ENCODE measurements around the gene CLIP2. TPM values are rescaled to one million over a fixed set of nuclear protein-coding genes. Genes with fewer than 3 reads are reported as not detected.

CLIP2 gene
- total RNA-seq, 1 donor = 70.9 TPM

GRCh38 chr7:74277636-74278035 is 11.6 kb upstream of the CLIP2 start:
- Histone ChIP-seq H3K4me1 (ENCODE audit: insufficient read depth, low read length) (peaks cover 22% of the 10 kb centered on the region), H4K20me1 (ENCODE audit: insufficient read depth, low read length) (no peaks in the 10 kb centered on the region), H3K27ac (ENCODE audit: low read depth, low read length) (no peak overlapping the region), H3K4me2 (ENCODE audit: insufficient read depth, low read length) (no peak overlapping the region), H3K36me3 (ENCODE audit: insufficient read depth, low read length) (no peaks in the 10 kb centered on the region), H3K9me3 (ENCODE audit: low read depth, low read length) (no peaks in the 10 kb centered on the region), H3K4me3 (ENCODE audit: insufficient read depth, low read length) (no peak overlapping the region), H3K79me2 (ENCODE audit: insufficient read depth, low read length) (no peaks in the 10 kb centered on the region), H3K27me3 (ENCODE audit: insufficient read depth, low read length) (no peaks in the 10 kb centered on the region), H2AFZ (ENCODE audit: low read length) (no peak overlapping the region)
- DNase-seq (ENCODE audit: insufficient read length, low spot score, missing footprints) = peak; percentile 53
- no peak for TF ChIP-seq CTCF (IDR thresholded peaks at IDR 0.05; ENCODE audit: extremely low read depth, low read depth, low read length)

GRCh38 chr7:74280985-74281384 is 8.2 kb upstream of the CLIP2 start:
- no peaks in the 10 kb centered on the region for H3K27me3 ChIP-seq (ENCODE audit: insufficient read depth, low read length)
- no peak for TF ChIP-seq CTCF (IDR thresholded peaks at IDR 0.05; ENCODE audit: extremely low read depth, low read depth, low read length)
- no peak overlapping the region for H3K4me2 ChIP-seq (ENCODE audit: insufficient read depth, low read length)
- peak overlapping the region; percentile 98 for H3K27ac ChIP-seq (ENCODE audit: low read depth, low read length)
- peak; percentile 87 for DNase-seq (ENCODE audit: insufficient read length, low spot score, missing footprints)
- H3K4me3 ChIP-seq (ENCODE audit: insufficient read depth, low read length) = no peak overlapping the region
- no peaks in the 10 kb centered on the region for H3K9me3 ChIP-seq (ENCODE audit: low read depth, low read length)
- H3K4me1 ChIP-seq (ENCODE audit: insufficient read depth, low read length) = peaks cover 16% of the 10 kb centered on the region
- no peaks in the 10 kb centered on the region for H4K20me1 ChIP-seq (ENCODE audit: insufficient read depth, low read length)
- H3K36me3 ChIP-seq (ENCODE audit: insufficient read depth, low read length) = no peaks in the 10 kb centered on the region
- H3K79me2 ChIP-seq (ENCODE audit: insufficient read depth, low read length) = no peaks in the 10 kb centered on the region
- no peak overlapping the region for H2AFZ ChIP-seq (ENCODE audit: low read length)

GRCh38 chr7:74282748-74283459 is 6.3 kb upstream of the CLIP2 start:
- no peak overlapping the region for H3K4me3 ChIP-seq (ENCODE audit: insufficient read depth, low read length)
- no peak overlapping the region for H3K4me2 ChIP-seq (ENCODE audit: insufficient read depth, low read length)
- H3K9me3 ChIP-seq (ENCODE audit: low read depth, low read length) = no peaks in the 10 kb centered on the region
- no peaks in the 10 kb centered on the region for H3K27me3 ChIP-seq (ENCODE audit: insufficient read depth, low read length)
- TF ChIP-seq CTCF (IDR thresholded peaks at IDR 0.05; ENCODE audit: extremely low read depth, low read depth, low read length) = no peak
- H2AFZ ChIP-seq (ENCODE audit: low read length) = no peak overlapping the region
- H3K4me1 ChIP-seq (ENCODE audit: insufficient read depth, low read length) = peaks cover 16% of the 10 kb centered on the region
- H3K79me2 ChIP-seq (ENCODE audit: insufficient read depth, low read length) = no peaks in the 10 kb centered on the region
- DNase-seq (ENCODE audit: insufficient read length, low spot score, missing footprints) = no peak
- no peak overlapping the region for H3K27ac ChIP-seq (ENCODE audit: low read depth, low read length)
- H4K20me1 ChIP-seq (ENCODE audit: insufficient read depth, low read length) = no peaks in the 10 kb centered on the region
- H3K36me3 ChIP-seq (ENCODE audit: insufficient read depth, low read length) = no peaks in the 10 kb centered on the region

GRCh38 chr7:74283858-74284447 is 5.3 kb upstream of the CLIP2 start:
- H4K20me1 ChIP-seq (ENCODE audit: insufficient read depth, low read length) = no peaks in the 10 kb centered on the region
- DNase-seq (ENCODE audit: insufficient read length, low spot score, missing footprints) = no peak
- no peak overlapping the region for H2AFZ ChIP-seq (ENCODE audit: low read length)
- no peak for TF ChIP-seq CTCF (IDR thresholded peaks at IDR 0.05; ENCODE audit: extremely low read depth, low read depth, low read length)
- no peaks in the 10 kb centered on the region for H3K36me3 ChIP-seq (ENCODE audit: insufficient read depth, low read length)
- no peak overlapping the region for H3K4me2 ChIP-seq (ENCODE audit: insufficient read depth, low read length)
- no peaks in the 10 kb centered on the region for H3K9me3 ChIP-seq (ENCODE audit: low read depth, low read length)
- no peak overlapping the region for H3K27ac ChIP-seq (ENCODE audit: low read depth, low read length)
- H3K79me2 ChIP-seq (ENCODE audit: insufficient read depth, low read length) = peaks cover 3% of the 10 kb centered on the region
- no peaks in the 10 kb centered on the region for H3K27me3 ChIP-seq (ENCODE audit: insufficient read depth, low read length)
- peaks cover 25% of the 10 kb centered on the region for H3K4me1 ChIP-seq (ENCODE audit: insufficient read depth, low read length)
- H3K4me3 ChIP-seq (ENCODE audit: insufficient read depth, low read length) = no peak overlapping the region
